WTC11 (cell line): ENCODE results near the gene MAGED1. TPM values are rescaled to one million over a fixed set of nuclear protein-coding genes. Genes with fewer than 3 reads are reported as not detected.
"Not testable (repeated sequence)": the region's sequence is repeated elsewhere in the genome, so short reads cannot be mapped to it uniquely, and the experiment has no call there.

Source experiments
- ATAC-seq: fragments of 200-7000 bp; cut with Tn5 transposase; 2 replicates; pipeline ENCODE4 v1.10.0; 2021; ENCODE audit warnings: mild to moderate bottlenecking, moderate library complexity
- CTCF ChIA-PET: fragments of 300-600 bp; sonication (Branson Sonifier 250); formaldehyde crosslinking; loops from one replicate; lab custom pipeline; 2021; ENCODE audit warnings: antibody characterized with exemption; lab: Charles Lee
- POLR2A ChIA-PET: fragments of 350-600 bp; sonication (Branson Sonifier 250); formaldehyde crosslinking; loops from one replicate; lab custom pipeline; 2021; ENCODE audit warnings: antibody characterized with exemption; lab: Charles Lee
- DNase-seq: peaks from one replicate; pipeline ENCODE4 v3.0.0; 2021; ENCODE audit warnings: low spot score
- H3K27ac Mint-ChIP-seq: 2 replicates; pipeline ENCODE4 v1.8.0; 2021; ENCODE audit warnings: mixed read lengths
- H3K27me3 Mint-ChIP-seq: 2 replicates; pipeline ENCODE4 v1.8.0; 2021; ENCODE audit warnings: low read depth, mild to moderate bottlenecking, moderate library complexity, mixed read lengths
- H3K36me3 Mint-ChIP-seq: 2 replicates; pipeline ENCODE4 v1.8.0; 2021; ENCODE audit warnings: mixed read lengths
- H3K4me1 Mint-ChIP-seq: 2 replicates; pipeline ENCODE4 v1.8.0; 2022; ENCODE audit warnings: mixed read lengths
- H3K4me3 Mint-ChIP-seq: 2 replicates; pipeline ENCODE4 v1.8.0; 2021; ENCODE audit warnings: mild to moderate bottlenecking, moderate library complexity, mixed read lengths
- H3K9me3 Mint-ChIP-seq: 2 replicates; pipeline ENCODE4 v1.8.0; 2021; ENCODE audit warnings: mixed read lengths
- ATF1 ChIP-seq: sonication (generic); formaldehyde crosslinking; IDR thresholded peaks from 2 replicates; pipeline ENCODE4 v1.8.1; 2023; ENCODE audit warnings: mild to moderate bottlenecking, moderate library complexity, missing genetic modification reagents
- CREM ChIP-seq: sonication (generic); formaldehyde crosslinking; IDR thresholded peaks from 2 replicates; pipeline ENCODE4 v1.8.1; 2022; ENCODE audit warnings: mild to moderate bottlenecking, missing genetic modification reagents, moderate library complexity
- HMGA2 ChIP-seq: fragments of 250-450 bp; sonication (Bioruptor Pico); IDR thresholded peaks from 2 replicates; pipeline ENCODE4 v1.4.0; 2021; ENCODE audit warnings: mild to moderate bottlenecking, moderate library complexity
- NFYB ChIP-seq: sonication (generic); formaldehyde crosslinking; conservative IDR thresholded peaks from 2 replicates; pipeline ENCODE4 v1.8.0; 2022; ENCODE audit warnings: low read depth, missing genetic modification reagents
- NR3C1 ChIP-seq: sonication (generic); formaldehyde crosslinking; conservative IDR thresholded peaks from 2 replicates; pipeline ENCODE4 v1.8.1; 2023; ENCODE audit warnings: low read depth, mild to moderate bottlenecking, missing genetic modification reagents
- OVOL2 ChIP-seq: fragments of 250-450 bp; sonication (Bioruptor Pico); IDR thresholded peaks from 2 replicates; pipeline ENCODE4 v1.9.0; 2021; ENCODE audit warnings: mild to moderate bottlenecking, borderline replicate concordance
- SMAD3 ChIP-seq: sonication (generic); formaldehyde crosslinking; IDR thresholded peaks from 2 replicates; pipeline ENCODE4 v1.8.0; 2022; ENCODE audit warnings: missing genetic modification reagents, mild to moderate bottlenecking, borderline replicate concordance
- ZNF263 ChIP-seq: sonication (generic); formaldehyde crosslinking; IDR thresholded peaks from 2 replicates; pipeline ENCODE4 v1.8.1; 2022; ENCODE audit warnings: low read depth, mild to moderate bottlenecking, moderate library complexity, missing genetic modification reagents
- ZNF671 ChIP-seq: fragments of 250-450 bp; sonication (Bioruptor Pico); IDR thresholded peaks from 2 replicates; pipeline ENCODE4 v1.8.0; 2021; ENCODE audit warnings: mild to moderate bottlenecking
- total RNA-seq: library from RNA; stranded (reverse); gene quantifications from 3 replicates; pipeline ENCODE4 v1.2.3, GENCODE V29; 2021
- TF ChIP-seq, protein P1 (sequence below): fragments of 250-450 bp; sonication (Bioruptor Pico); IDR thresholded peaks from 2 replicates; pipeline ENCODE4 v1.9.0; 2021; ENCODE audit warnings: mild to moderate bottlenecking
- TF ChIP-seq, protein P2 (sequence below): sonication (generic); formaldehyde crosslinking; IDR thresholded peaks from 2 replicates; pipeline ENCODE4 v1.8.0; 2022; ENCODE audit warnings: mild to moderate bottlenecking, missing genetic modification reagents
- TF ChIP-seq, protein P3 (sequence below): sonication (generic); formaldehyde crosslinking; IDR thresholded peaks from 2 replicates; pipeline ENCODE4 v1.8.1; 2022; ENCODE audit warnings: mild to moderate bottlenecking, missing genetic modification reagents, moderate library complexity, borderline replicate concordance
- TF ChIP-seq, protein P4 (sequence below): fragments of 250-450 bp; sonication (Bioruptor Pico); IDR thresholded peaks from 2 replicates; pipeline ENCODE4 v1.9.0; 2021; ENCODE audit warnings: moderate library complexity, mild to moderate bottlenecking, inconsistent platforms, borderline replicate concordance
- TF ChIP-seq, protein P5 (sequence below): sonication (generic); formaldehyde crosslinking; IDR thresholded peaks from 2 replicates; pipeline ENCODE4 v1.8.1; 2023; ENCODE audit warnings: mild to moderate bottlenecking, moderate library complexity, missing genetic modification reagents
- TF ChIP-seq, protein P6 (sequence below): fragments of 250-450 bp; sonication (Bioruptor Pico); IDR thresholded peaks from 2 replicates; pipeline ENCODE4 v1.9.0; 2021; ENCODE audit warnings: mild to moderate bottlenecking, borderline replicate concordance

Gene MAGED1
- total RNA-seq, 1 experiment from 2014 or later = 135 TPM

DNA sequence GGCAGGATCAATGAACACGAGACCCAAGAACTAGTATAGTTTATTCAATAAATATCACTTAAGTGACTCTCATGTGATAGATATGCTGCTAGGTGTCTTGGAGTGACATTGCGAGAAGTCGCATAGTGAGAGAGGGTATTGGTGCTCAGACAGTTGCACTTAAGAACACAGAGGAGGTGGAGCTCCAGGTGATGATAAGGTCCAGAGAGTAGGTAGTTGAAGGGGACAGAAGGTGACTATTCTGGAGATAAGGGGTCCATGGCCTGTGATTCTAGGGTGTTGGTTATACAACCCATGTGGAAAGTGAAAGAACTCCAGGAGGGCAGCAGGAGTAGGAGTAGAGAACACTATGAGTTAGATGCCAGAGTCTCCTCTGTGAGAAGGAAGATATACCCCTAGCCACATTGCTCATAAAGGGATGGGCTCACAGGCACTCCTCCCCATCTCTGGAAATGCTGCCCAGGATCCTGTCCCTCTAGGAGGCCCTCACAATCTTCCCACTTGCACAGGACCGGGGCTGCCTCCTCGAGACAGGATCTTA lies 9.2 kb downstream of the MAGED1 start:
- Mint-ChIP-seq H3K27ac (no peak overlapping the region), H3K9me3 (no peaks in the 10 kb centered on the region)
- POLR2A ChIA-PET = no interaction called here
- DNase-seq = no peak
- TF ChIP-seq NR3C1 (no peak), ZNF263 (CRISPR knock-in tag) (no peak)
- TF ChIP-seq, protein P1, sequence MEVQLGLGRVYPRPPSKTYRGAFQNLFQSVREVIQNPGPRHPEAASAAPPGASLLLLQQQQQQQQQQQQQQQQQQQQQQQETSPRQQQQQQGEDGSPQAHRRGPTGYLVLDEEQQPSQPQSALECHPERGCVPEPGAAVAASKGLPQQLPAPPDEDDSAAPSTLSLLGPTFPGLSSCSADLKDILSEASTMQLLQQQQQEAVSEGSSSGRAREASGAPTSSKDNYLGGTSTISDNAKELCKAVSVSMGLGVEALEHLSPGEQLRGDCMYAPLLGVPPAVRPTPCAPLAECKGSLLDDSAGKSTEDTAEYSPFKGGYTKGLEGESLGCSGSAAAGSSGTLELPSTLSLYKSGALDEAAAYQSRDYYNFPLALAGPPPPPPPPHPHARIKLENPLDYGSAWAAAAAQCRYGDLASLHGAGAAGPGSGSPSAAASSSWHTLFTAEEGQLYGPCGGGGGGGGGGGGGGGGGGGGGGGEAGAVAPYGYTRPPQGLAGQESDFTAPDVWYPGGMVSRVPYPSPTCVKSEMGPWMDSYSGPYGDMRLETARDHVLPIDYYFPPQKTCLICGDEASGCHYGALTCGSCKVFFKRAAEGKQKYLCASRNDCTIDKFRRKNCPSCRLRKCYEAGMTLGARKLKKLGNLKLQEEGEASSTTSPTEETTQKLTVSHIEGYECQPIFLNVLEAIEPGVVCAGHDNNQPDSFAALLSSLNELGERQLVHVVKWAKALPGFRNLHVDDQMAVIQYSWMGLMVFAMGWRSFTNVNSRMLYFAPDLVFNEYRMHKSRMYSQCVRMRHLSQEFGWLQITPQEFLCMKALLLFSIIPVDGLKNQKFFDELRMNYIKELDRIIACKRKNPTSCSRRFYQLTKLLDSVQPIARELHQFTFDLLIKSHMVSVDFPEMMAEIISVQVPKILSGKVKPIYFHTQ = no peak
- TF ChIP-seq, all 79 proteins: peak for 0
- no peak overlapping the region for H3K4me3 Mint-ChIP-seq
- no peak for ATAC-seq
- no peaks in the 10 kb centered on the region; the same call in 1 of the 2 replicates for H3K27me3 Mint-ChIP-seq
- H3K36me3 Mint-ChIP-seq = peaks cover 40% of the 10 kb centered on the region
- no peaks in the 10 kb centered on the region for H3K4me1 Mint-ChIP-seq
- CTCF ChIA-PET = no interaction called here

DNA sequence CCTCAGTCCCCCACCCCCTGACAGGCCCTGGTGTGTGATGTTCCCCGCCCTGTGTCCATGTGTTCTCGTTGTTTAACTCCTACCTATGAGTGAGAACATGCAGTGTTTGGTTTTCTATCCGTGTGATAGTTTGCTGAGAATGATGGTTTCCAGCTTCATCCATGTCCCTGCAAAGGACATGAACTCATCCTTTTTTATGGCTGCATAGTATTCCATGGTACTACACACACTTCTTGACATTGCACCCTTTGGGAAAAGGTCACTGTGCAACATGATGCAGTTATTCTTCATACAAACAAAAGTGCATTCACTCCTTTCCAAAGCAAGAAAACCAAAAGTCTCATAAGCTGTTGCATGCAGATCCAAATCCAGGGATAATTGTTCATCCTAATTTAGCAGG lies 11.7 kb downstream of the MAGED1 start:
- H3K9me3 Mint-ChIP-seq, H3K4me3 Mint-ChIP-seq, H3K27ac Mint-ChIP-seq, H3K4me1 Mint-ChIP-seq, ATAC-seq, DNase-seq, CTCF ChIA-PET, POLR2A ChIA-PET, H3K27me3 Mint-ChIP-seq: not testable (repeated sequence)
- peaks cover 20% of the 10 kb centered on the region for H3K36me3 Mint-ChIP-seq

DNA sequence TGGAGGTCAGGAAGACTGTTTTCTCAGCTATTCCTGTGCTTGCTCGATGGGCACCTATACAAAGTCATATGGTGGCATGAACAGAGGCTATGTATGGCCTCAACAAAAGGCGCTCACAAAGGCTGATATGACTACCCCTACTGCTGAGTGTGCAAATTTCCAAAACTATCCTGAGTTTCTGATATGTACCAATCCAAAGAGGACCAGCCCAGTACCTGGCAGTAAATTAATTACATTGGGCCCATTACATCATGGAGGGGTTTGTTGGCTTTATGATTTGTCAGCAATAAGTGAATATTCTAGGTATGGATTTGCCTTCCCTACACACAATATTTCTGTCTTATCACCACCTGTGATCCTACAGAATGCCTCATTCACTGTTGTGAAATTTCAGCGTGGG lies 12.3 kb downstream of the MAGED1 start:
- Mint-ChIP-seq H3K4me3 (no peak overlapping the region), H3K27ac (no peak overlapping the region), H3K4me1 (no peaks in the 10 kb centered on the region), H3K27me3 (no peaks in the 10 kb centered on the region; the same call in 1 of the 2 replicates), H3K36me3 (peaks cover 19% of the 10 kb centered on the region), H3K9me3 (no peaks in the 10 kb centered on the region)
- ChIA-PET POLR2A (no interaction called here), CTCF (no interaction called here)
- TF ChIP-seq NFYB (CRISPR knock-in tag) (no peak), ZNF671 (CRISPR knock-in tag) (no peak), HMGA2 (CRISPR knock-in tag) (no peak)
- TF ChIP-seq, protein P2, sequence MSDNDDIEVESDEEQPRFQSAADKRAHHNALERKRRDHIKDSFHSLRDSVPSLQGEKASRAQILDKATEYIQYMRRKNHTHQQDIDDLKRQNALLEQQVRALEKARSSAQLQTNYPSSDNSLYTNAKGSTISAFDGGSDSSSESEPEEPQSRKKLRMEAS (CRISPR knock-in tag) = no peak
- TF ChIP-seq, protein P3, sequence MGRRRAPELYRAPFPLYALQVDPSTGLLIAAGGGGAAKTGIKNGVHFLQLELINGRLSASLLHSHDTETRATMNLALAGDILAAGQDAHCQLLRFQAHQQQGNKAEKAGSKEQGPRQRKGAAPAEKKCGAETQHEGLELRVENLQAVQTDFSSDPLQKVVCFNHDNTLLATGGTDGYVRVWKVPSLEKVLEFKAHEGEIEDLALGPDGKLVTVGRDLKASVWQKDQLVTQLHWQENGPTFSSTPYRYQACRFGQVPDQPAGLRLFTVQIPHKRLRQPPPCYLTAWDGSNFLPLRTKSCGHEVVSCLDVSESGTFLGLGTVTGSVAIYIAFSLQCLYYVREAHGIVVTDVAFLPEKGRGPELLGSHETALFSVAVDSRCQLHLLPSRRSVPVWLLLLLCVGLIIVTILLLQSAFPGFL (CRISPR knock-in tag) = no peak
- TF ChIP-seq, protein P4, sequence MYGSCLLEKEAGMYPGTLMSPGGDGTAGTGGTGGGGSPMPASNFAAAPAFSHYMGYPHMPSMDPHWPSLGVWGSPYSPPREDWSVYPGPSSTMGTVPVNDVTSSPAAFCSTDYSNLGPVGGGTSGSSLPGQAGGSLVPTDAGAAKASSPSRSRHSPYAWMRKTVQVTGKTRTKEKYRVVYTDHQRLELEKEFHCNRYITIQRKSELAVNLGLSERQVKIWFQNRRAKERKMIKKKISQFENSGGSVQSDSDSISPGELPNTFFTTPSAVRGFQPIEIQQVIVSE (CRISPR knock-in tag) = no peak
- TF ChIP-seq, protein P5, sequence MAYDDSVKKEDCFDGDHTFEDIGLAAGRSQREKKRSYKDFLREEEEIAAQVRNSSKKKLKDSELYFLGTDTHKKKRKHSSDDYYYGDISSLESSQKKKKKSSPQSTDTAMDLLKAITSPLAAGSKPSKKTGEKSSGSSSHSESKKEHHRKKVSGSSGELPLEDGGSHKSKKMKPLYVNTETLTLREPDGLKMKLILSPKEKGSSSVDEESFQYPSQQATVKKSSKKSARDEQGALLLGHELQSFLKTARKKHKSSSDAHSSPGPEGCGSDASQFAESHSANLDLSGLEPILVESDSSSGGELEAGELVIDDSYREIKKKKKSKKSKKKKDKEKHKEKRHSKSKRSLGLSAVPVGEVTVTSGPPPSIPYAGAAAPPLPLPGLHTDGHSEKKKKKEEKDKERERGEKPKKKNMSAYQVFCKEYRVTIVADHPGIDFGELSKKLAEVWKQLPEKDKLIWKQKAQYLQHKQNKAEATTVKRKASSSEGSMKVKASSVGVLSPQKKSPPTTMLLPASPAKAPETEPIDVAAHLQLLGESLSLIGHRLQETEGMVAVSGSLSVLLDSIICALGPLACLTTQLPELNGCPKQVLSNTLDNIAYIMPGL (CRISPR knock-in tag) = no peak
- DNase-seq (no peak), ATAC-seq (no peak)

DNA sequence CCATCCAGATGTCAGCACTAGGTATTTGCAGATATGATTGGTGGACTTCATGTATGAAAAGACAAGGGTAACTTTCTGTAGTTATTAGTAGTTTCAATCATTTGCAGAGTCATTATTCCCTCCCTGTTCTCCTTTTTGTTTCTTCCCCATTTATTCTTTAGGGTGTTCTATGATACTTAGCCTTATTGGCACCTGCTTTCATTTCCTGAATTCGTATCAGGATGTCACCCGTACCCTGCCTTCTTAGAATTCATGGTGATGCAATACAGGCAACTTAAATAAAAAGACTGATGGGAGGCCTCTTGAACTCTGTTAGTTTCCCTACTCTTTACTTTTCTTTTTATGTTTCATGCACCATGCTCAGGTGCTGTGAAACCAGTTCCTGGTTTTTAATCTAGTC lies 24.2 kb downstream of the MAGED1 start:
- Mint-ChIP-seq H3K4me3 (no peak overlapping the region), H3K9me3 (peaks cover 17% of the 10 kb centered on the region), H3K36me3 (peaks cover 3% of the 10 kb centered on the region; the same call in 1 of the 2 replicates), H3K27me3 (peaks cover 23% of the 10 kb centered on the region), H3K4me1 (no peaks in the 10 kb centered on the region), H3K27ac (no peak overlapping the region)
- no peak for ATAC-seq
- no peak for TF ChIP-seq ATF1 (CRISPR knock-in tag)
- no peak for TF ChIP-seq SMAD3
- TF ChIP-seq CREM = no peak
- TF ChIP-seq, protein P6, sequence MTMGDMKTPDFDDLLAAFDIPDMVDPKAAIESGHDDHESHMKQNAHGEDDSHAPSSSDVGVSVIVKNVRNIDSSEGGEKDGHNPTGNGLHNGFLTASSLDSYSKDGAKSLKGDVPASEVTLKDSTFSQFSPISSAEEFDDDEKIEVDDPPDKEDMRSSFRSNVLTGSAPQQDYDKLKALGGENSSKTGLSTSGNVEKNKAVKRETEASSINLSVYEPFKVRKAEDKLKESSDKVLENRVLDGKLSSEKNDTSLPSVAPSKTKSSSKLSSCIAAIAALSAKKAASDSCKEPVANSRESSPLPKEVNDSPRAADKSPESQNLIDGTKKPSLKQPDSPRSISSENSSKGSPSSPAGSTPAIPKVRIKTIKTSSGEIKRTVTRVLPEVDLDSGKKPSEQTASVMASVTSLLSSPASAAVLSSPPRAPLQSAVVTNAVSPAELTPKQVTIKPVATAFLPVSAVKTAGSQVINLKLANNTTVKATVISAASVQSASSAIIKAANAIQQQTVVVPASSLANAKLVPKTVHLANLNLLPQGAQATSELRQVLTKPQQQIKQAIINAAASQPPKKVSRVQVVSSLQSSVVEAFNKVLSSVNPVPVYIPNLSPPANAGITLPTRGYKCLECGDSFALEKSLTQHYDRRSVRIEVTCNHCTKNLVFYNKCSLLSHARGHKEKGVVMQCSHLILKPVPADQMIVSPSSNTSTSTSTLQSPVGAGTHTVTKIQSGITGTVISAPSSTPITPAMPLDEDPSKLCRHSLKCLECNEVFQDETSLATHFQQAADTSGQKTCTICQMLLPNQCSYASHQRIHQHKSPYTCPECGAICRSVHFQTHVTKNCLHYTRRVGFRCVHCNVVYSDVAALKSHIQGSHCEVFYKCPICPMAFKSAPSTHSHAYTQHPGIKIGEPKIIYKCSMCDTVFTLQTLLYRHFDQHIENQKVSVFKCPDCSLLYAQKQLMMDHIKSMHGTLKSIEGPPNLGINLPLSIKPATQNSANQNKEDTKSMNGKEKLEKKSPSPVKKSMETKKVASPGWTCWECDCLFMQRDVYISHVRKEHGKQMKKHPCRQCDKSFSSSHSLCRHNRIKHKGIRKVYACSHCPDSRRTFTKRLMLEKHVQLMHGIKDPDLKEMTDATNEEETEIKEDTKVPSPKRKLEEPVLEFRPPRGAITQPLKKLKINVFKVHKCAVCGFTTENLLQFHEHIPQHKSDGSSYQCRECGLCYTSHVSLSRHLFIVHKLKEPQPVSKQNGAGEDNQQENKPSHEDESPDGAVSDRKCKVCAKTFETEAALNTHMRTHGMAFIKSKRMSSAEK (CRISPR knock-in tag) = no peak
- no peak for TF ChIP-seq OVOL2 (CRISPR knock-in tag)
- ChIA-PET POLR2A (no interaction called here), CTCF (no interaction called here)
- no peak for DNase-seq
